Omental fat pad (tissue), 4 donors: ENCODE measurements around the gene HS6ST1. TPM values are rescaled to one million over a fixed set of nuclear protein-coding genes. Genes with fewer than 3 reads are reported as not detected.

Experiments
- ATAC-seq: fragments of 150-250 bp; one replicate; pipeline ENCODE4 v1.9.1; 2016; ENCODE audit warnings: mild to moderate bottlenecking, moderate library complexity; ENCODE audit not compliant: low FRiP score
- DNase-seq: peaks from one replicate; pipeline ENCODE4 v3.0.0-alpha.2; 2019; ENCODE audit warnings: low spot score
- CTCF ChIP-seq, 3 donors: fragments of 450-650 bp; IDR thresholded peaks; one replicate each; pipeline ENCODE4 v1.5.1; 2016 to 2017; ENCODE audit warnings: antibody characterized with exemption in 3 of 3, mild to moderate bottlenecking in 3 of 3, moderate library complexity in 2 of 3
- total RNA-seq, 4 donors: library from RNA; depleted of rRNA; stranded (reverse); fragments of >200 nt; gene quantifications; one replicate each; pipeline ENCODE4 v1.1.0, GENCODE V29; 2016

Gene HS6ST1
- 10 to 100 TPM; 17.8 to 28.9 (median 24.3) TPM for total RNA-seq

DNA sequence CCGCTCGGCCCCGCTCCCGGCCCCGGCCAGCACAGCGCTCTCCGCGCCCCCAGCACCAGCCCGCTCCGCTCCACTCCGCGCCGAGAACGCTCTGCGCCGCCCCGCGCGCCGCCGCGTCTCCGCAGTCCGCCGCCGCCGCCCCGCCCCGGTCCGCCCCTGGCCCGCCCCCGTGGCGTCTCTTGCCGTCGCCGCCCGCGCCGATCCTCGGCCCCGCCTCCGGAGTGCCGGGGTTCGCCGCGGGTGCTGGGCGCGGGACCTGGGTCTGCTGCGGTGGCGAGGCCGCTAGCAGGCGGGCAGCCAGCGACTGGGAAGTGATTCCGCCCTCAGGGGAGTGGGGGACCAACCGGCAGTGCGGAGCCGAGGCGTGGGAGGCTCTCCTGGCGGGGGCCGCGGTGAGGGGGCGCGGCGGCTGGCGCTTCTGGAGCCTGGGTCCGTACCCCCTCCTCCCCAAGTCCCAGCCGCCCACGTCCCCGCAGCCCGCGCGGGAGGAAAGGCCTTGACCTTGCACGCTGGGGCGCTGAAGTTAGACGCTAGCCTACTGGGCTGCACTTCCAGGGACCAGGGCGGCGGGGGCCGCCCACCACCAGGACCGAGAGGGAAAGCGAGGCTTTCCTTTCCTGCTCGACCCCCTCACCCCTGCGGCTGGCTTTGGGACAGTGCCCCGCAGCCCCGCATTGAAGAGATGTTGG is at the start of gene HS6ST1:
HS6ST1 (minus strand) TSS at position 93 of the 689 bp plus-strand sequence. CDS start 305 bp downstream, outside the sequence.
- TF ChIP-seq CTCF (IDR thresholded peaks at IDR 0.05) = no peak
- no peak for DNase-seq
- peak; percentile 85 for ATAC-seq

DNA sequence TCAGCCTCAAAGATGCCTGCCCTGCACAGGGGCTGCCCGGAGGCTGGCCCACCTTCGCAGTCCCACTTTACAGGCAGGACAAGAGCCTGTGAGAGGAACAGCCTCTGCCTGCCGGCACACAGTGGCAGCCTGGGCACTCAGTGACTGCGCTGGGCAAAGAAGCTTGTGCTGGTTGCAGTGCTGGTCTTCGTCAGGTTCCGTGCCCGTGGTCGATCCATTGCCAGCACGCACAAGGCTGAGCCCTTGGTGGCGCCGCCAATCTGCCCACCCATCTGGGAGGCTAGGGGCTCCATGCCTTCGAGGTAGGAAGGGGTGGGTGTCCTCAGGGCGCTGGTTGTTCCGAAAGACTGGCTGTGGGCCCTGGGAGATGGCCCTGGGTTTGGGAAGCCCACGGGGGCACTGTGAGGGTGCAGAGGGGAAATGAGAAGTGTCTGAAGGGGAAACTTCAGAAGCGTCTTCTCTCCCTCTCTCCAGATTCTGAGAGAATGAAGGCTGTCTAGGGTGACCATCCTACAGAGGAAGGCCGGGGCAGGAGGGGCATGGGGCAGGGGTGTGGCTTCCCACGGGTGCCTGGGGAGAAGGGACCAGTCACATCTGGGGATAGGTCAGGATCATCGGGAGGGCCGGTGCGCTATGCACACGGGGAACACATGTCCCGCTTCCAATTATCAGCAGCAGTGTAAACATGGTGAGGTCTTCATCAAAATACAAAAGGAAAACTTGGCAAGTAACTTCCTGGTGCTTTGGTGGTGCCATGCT is 49.1 kb upstream of the HS6ST1 start:
- ATAC-seq (no peak), DNase-seq (no peak)
- TF ChIP-seq CTCF (IDR thresholded peaks at IDR 0.05) = no peak

DNA sequence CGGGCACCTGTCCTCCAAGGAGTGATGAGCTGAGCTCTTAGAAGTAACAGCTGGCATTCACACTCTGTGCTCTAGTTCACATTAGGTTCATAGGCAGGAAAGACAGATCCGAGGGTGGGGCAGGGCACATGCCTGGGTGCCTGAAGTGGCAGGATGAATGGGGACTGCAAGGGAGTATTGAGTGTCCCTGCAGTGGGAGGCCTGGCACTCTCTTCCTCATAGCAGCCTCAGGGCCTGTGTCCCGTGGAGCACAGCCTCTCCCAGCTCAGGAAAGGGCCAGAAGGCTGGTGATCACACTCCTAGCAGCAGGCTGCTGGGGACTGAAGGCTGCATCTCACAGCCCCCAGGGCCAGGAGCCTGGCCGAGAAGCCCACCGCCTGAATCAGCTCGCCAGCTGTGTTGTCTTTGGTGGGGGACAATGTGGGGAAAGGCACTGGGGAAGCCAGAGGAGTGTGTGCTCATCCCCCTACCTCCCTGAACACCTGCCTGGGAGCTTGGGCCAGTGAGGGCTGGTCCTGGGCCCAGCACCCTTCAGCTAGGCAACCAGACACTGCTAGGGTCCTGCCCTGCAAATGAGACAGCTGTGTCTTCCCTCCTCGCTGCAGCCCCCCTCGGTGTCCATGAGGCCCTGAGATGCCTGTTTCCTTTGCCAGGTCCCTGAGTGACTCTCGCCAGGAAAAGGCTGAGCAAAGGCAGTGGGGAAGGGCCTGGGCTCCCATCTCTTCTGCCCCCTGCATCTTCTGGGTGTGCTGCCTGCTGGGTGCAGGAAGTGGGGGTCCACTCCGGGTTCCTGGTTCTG is 48.2 kb upstream of the HS6ST1 start:
- no peak for TF ChIP-seq CTCF (IDR thresholded peaks at IDR 0.05)
- ATAC-seq = no peak
- DNase-seq = no peak

DNA sequence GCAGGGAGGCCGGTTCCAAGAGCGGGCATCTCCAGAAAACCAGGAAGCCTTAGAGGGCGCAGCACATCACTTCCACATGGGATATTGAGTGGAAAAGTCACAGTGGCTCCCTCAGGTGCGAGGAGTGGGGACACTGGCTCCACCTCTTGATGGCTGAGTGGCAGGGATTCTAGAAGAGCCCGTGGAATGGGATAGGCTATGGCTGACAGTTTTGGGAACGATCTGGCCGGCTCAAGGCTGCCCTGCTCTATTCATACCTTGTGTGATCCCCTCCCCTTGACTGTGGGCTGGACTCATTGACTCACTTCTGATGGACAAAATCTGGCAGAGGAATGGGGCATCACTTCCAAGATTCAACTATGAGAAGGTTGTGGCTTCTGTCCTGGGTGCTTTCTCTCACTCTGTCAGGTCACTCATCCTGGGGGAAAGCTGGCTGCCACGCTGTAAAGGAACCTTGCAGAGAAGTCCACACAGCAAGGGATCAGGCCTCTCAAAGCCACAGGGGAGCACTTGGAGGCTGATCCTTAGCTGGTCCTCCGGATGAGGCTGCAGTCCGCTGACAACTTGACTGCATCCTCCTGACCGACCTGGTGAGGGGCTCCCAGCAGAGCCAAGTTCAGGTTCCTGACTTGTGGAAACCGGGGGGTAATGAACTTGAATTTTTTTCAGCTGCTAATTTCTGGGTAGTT is 46.7 kb upstream of the HS6ST1 start:
- TF ChIP-seq CTCF (IDR thresholded peaks at IDR 0.05) = no peak
- DNase-seq (no peak), ATAC-seq (no peak)

GRCh38 chr2:128364441-128364911 is 45.8 kb upstream of the HS6ST1 start:
- no peak for DNase-seq
- TF ChIP-seq CTCF (IDR thresholded peaks at IDR 0.05) = no peak
- no peak for ATAC-seq

- ATAC-seq = no peak
- no peak for TF ChIP-seq CTCF (IDR thresholded peaks at IDR 0.05)
- no peak for DNase-seq
Observed at GRCh38 chr2:128363934-128364361, 45.3 kb upstream of the HS6ST1 start.
